ENCODE measurements around the gene RCN2. TPM values are rescaled to one million over a fixed set of nuclear protein-coding genes. Genes with fewer than 3 reads are reported as not detected.
"Not testable (repeated sequence)": the region's sequence is repeated elsewhere in the genome, so short reads cannot be mapped to it uniquely, and the experiment has no call there.

The RCN2 gene
- total RNA-seq, 1 experiment from 2014 or later: 48.1 TPM

GRCh38 chr15:76963596-76963995, 32.0 kb downstream of the RCN2 start:
- Mint-ChIP-seq H3K27me3 (ENCODE audit: insufficient read depth, unreplicated experiment) (peaks cover 27% of the 10 kb centered on the region), H3K4me3 (ENCODE audit: unreplicated experiment) (no peak overlapping the region), H3K9me3 (ENCODE audit: unreplicated experiment) (no peaks in the 10 kb centered on the region), H3K27ac (ENCODE audit: low read depth, unreplicated experiment) (no peak overlapping the region), H3K36me3 (ENCODE audit: insufficient read depth, unreplicated experiment) (no peaks in the 10 kb centered on the region), H3K4me1 (ENCODE audit: insufficient read depth, unreplicated experiment) (peaks cover 6% of the 10 kb centered on the region)
- ChIA-PET CTCF (interaction anchor here (0.6 kb wide), 1 partner anchor 1655 kb away, joined by 3 read pairs; no protein-coding TSS in a partner anchor), POLR2A (interaction anchor here (0.9 kb wide), 1 partner anchor 21 kb away, joined by 5 read pairs; no protein-coding TSS in a partner anchor)
- no peak for TF ChIP-seq CTCF (IDR thresholded peaks at IDR 0.05; ENCODE audit: unreplicated experiment)
- DNase-seq (ENCODE audit: unreplicated experiment): peak; percentile 6
- no TSS peak for BruUV-seq (replicated peaks)
- intact Hi-C loops (cut with micrococcal nuclease): no loop called here

- no peak for DNase-seq (ENCODE audit: unreplicated experiment)
- Mint-ChIP-seq H3K9me3 (ENCODE audit: unreplicated experiment) (no peaks in the 10 kb centered on the region), H3K27ac (ENCODE audit: low read depth, unreplicated experiment) (no peak overlapping the region), H3K4me1 (ENCODE audit: insufficient read depth, unreplicated experiment) (peaks cover 6% of the 10 kb centered on the region), H3K36me3 (ENCODE audit: insufficient read depth, unreplicated experiment) (no peaks in the 10 kb centered on the region), H3K4me3 (ENCODE audit: unreplicated experiment) (no peak overlapping the region), H3K27me3 (ENCODE audit: insufficient read depth, unreplicated experiment) (peaks cover 27% of the 10 kb centered on the region)
- BruUV-seq (replicated peaks): no TSS peak
- TF ChIP-seq CTCF (IDR thresholded peaks at IDR 0.05; ENCODE audit: unreplicated experiment): no peak
- intact Hi-C loops (cut with micrococcal nuclease): no loop called here
- CTCF ChIA-PET: interaction anchor here (0.6 kb wide), 3 partner anchors 11 to 1655 kb away, joined by 3 read pairs; no protein-coding TSS in a partner anchor
- POLR2A ChIA-PET: interaction anchor here (0.8 to 0.9 kb wide), 2 partner anchors 10 to 22 kb away, joined by 3 to 5 read pairs; no protein-coding TSS in a partner anchor
Measured at GRCh38 chr15:76964157-76964556, 32.6 kb downstream of the RCN2 start.

- H3K4me1 Mint-ChIP-seq (ENCODE audit: insufficient read depth, unreplicated experiment); H3K36me3 Mint-ChIP-seq (ENCODE audit: insufficient read depth, unreplicated experiment); BruUV-seq (replicated peaks); POLR2A ChIA-PET; H3K4me3 Mint-ChIP-seq (ENCODE audit: unreplicated experiment); H3K9me3 Mint-ChIP-seq (ENCODE audit: unreplicated experiment); H3K27ac Mint-ChIP-seq (ENCODE audit: low read depth, unreplicated experiment); intact Hi-C loops (cut with micrococcal nuclease); CTCF ChIA-PET: not testable (repeated sequence)
- H3K27me3 Mint-ChIP-seq (ENCODE audit: insufficient read depth, unreplicated experiment): peaks cover 27% of the 10 kb centered on the region
- peak; percentile 38 for DNase-seq (ENCODE audit: unreplicated experiment)
Measured at GRCh38 chr15:76966051-76966450, 34.5 kb downstream of the RCN2 start.

- no TSS peak for BruUV-seq (replicated peaks)
- peaks cover 23% of the 10 kb centered on the region for H3K27me3 Mint-ChIP-seq (ENCODE audit: insufficient read depth, unreplicated experiment)
- no peaks in the 10 kb centered on the region for H3K9me3 Mint-ChIP-seq (ENCODE audit: unreplicated experiment)
- TF ChIP-seq CTCF (IDR thresholded peaks at IDR 0.05; ENCODE audit: unreplicated experiment): no peak
- ChIA-PET CTCF (interaction anchor here (0.6 to 0.7 kb wide), 2 partner anchors 29 to 667 kb away, joined by 4 read pairs; no protein-coding TSS in a partner anchor), POLR2A (no interaction called here)
- H3K36me3 Mint-ChIP-seq (ENCODE audit: insufficient read depth, unreplicated experiment): no peaks in the 10 kb centered on the region
- H3K4me1 Mint-ChIP-seq (ENCODE audit: insufficient read depth, unreplicated experiment): peaks cover 6% of the 10 kb centered on the region
- intact Hi-C loops (cut with micrococcal nuclease): no loop called here
- DNase-seq (ENCODE audit: unreplicated experiment): no peak
- no peak overlapping the region for H3K27ac Mint-ChIP-seq (ENCODE audit: low read depth, unreplicated experiment)
- H3K4me3 Mint-ChIP-seq (ENCODE audit: unreplicated experiment): no peak overlapping the region
Measured at GRCh38 chr15:76967067-76967466, 35.5 kb downstream of the RCN2 start.

GRCh38 chr15:76968306-76968705, 36.8 kb downstream of the RCN2 start:
- intact Hi-C loops (cut with micrococcal nuclease): no loop called here
- no TSS peak for BruUV-seq (replicated peaks)
- Mint-ChIP-seq H3K36me3 (ENCODE audit: insufficient read depth, unreplicated experiment) (no peaks in the 10 kb centered on the region), H3K27ac (ENCODE audit: low read depth, unreplicated experiment) (no peak overlapping the region), H3K27me3 (ENCODE audit: insufficient read depth, unreplicated experiment) (peaks cover 11% of the 10 kb centered on the region), H3K9me3 (ENCODE audit: unreplicated experiment) (no peaks in the 10 kb centered on the region), H3K4me1 (ENCODE audit: insufficient read depth, unreplicated experiment) (peaks cover 6% of the 10 kb centered on the region), H3K4me3 (ENCODE audit: unreplicated experiment) (no peak overlapping the region)
- ChIA-PET POLR2A (no interaction called here), CTCF (no interaction called here)
- TF ChIP-seq CTCF (IDR thresholded peaks at IDR 0.05; ENCODE audit: unreplicated experiment): no peak
- no peak for DNase-seq (ENCODE audit: unreplicated experiment)

All from MCF 10A (cell line).